Measurements from ENCODE around the gene ANXA6.

DNA sequence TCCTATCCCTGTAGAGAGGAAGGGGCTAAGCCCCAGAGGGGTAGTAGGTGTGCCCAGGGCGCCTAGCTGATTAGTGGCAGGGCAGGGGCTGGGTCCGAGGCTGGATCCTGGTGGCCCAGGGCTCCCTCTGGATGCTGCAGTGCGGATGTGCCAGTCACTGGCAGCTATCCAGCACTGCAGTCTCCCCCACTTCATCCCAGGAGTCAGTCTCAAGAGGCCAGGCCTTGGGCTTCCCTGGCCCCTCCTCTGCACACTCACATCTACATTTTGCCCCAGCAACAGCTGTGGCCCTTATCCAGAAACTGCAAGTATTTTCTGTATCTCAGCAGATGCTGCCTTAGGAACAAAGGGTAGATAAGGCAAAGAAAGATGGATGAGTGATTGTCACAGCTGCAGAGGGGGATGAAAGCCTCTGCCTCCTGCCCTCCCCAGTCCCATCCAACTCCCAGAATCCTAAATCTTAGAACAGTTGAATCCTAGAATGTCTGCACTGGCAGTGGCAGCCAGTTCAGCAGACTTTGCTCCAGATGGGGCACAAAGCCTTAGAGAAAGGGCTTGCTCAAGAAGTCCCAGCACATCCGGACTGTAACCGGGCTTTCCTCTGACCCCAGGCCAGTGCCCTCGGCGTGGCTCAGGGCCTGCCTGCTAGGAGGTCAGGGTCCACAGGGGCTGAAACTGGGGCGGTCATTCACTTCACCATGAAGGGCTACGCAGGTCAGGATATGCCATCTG is 1.6 kb downstream of the ANXA6 start:
- no peak for TF ChIP-seq POLR2A (IDR thresholded peaks at IDR 0.05)
- no peak for TF ChIP-seq CTCF (IDR thresholded peaks at IDR 0.05)
